ENCODE measurements around the gene DNAH3.

DNA sequence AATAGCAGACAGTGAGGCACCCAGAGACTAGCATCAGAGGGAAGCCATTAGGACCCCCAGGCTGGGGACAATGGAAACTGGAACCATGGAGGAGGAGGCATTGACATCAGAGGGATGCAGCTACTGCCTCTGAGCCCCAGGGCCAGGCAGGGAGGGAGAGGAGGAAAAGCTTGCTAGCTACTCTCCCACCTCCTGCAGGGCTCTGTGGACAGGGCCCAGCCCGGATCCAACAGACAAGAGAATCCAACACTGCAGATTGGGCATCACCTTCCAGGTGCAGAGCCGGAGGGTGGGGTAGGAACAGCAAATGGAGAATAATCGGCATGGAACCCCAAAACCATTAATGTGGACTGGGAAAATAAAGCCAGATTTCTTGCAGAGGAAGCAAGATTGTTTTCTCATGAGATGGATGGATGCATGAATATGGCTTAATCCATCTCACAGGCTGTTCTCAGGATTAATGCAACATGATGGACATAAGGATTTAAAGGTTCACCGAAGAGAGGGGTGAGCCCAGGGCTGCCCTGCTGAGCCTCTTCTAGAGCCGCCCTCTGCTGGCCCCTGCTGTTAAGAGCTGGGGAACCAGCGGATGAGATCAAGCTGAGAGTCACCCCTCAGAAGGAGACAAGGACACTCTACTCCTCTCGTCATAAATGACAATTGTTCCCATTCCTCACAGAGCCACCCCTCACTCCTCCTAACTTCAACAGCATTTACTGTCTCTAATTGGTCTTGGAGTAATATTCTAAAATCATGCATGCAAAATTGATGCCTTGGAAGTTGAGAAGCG lies 48.8 kb downstream of the DNAH3 start:
- TF ChIP-seq, protein P1, sequence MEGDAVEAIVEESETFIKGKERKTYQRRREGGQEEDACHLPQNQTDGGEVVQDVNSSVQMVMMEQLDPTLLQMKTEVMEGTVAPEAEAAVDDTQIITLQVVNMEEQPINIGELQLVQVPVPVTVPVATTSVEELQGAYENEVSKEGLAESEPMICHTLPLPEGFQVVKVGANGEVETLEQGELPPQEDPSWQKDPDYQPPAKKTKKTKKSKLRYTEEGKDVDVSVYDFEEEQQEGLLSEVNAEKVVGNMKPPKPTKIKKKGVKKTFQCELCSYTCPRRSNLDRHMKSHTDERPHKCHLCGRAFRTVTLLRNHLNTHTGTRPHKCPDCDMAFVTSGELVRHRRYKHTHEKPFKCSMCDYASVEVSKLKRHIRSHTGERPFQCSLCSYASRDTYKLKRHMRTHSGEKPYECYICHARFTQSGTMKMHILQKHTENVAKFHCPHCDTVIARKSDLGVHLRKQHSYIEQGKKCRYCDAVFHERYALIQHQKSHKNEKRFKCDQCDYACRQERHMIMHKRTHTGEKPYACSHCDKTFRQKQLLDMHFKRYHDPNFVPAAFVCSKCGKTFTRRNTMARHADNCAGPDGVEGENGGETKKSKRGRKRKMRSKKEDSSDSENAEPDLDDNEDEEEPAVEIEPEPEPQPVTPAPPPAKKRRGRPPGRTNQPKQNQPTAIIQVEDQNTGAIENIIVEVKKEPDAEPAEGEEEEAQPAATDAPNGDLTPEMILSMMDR (IDR thresholded peaks at IDR 0.05; ENCODE audit: insufficient read depth, low read length): peak; percentile 34
- TF ChIP-seq POLR2AphosphoS5 (IDR thresholded peaks at IDR 0.05; ENCODE audit: low read depth): no peak
- TF ChIP-seq, protein P2, sequence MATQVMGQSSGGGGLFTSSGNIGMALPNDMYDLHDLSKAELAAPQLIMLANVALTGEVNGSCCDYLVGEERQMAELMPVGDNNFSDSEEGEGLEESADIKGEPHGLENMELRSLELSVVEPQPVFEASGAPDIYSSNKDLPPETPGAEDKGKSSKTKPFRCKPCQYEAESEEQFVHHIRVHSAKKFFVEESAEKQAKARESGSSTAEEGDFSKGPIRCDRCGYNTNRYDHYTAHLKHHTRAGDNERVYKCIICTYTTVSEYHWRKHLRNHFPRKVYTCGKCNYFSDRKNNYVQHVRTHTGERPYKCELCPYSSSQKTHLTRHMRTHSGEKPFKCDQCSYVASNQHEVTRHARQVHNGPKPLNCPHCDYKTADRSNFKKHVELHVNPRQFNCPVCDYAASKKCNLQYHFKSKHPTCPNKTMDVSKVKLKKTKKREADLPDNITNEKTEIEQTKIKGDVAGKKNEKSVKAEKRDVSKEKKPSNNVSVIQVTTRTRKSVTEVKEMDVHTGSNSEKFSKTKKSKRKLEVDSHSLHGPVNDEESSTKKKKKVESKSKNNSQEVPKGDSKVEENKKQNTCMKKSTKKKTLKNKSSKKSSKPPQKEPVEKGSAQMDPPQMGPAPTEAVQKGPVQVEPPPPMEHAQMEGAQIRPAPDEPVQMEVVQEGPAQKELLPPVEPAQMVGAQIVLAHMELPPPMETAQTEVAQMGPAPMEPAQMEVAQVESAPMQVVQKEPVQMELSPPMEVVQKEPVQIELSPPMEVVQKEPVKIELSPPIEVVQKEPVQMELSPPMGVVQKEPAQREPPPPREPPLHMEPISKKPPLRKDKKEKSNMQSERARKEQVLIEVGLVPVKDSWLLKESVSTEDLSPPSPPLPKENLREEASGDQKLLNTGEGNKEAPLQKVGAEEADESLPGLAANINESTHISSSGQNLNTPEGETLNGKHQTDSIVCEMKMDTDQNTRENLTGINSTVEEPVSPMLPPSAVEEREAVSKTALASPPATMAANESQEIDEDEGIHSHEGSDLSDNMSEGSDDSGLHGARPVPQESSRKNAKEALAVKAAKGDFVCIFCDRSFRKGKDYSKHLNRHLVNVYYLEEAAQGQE (IDR thresholded peaks at IDR 0.05; ENCODE audit: insufficient replicate concordance, low read depth): no peak
- no peak for TF ChIP-seq SPI1 (IDR thresholded peaks at IDR 0.05; ENCODE audit: borderline replicate concordance, low read depth)
- no peak for TF ChIP-seq GABPA (IDR thresholded peaks at IDR 0.05; ENCODE audit: low read depth)

Measured in HL-60 (cell line).